GM12891 (cell line): ENCODE results near the gene MLYCD.

Source experiments
- POLR2A ChIP-seq: IDR thresholded peaks from 2 replicates; pipeline ENCODE4 v1.6.1; 2011; ENCODE audit warnings: low read depth, low read length, control low read depth
- POLR2AphosphoS5 ChIP-seq: IDR thresholded peaks from 2 replicates; pipeline ENCODE4 v1.6.1; 2011; ENCODE audit warnings: low read depth, low read length, control low read depth
- POU2F2 ChIP-seq: IDR thresholded peaks from 2 replicates; pipeline ENCODE4 v1.6.1; 2011; ENCODE audit warnings: low read depth, mild to moderate bottlenecking, control low read depth, low read length, moderate library complexity
- TAF1 ChIP-seq: IDR thresholded peaks from 2 replicates; pipeline ENCODE4 v1.6.1; 2011; ENCODE audit warnings: low read depth, low read length, control low read depth

- no peak for TF ChIP-seq POLR2A
- TF ChIP-seq POLR2AphosphoS5 = no peak
- no peak for TF ChIP-seq TAF1
- TF ChIP-seq POU2F2 = no peak
Measured at GRCh38 chr16:83932955-83933673, 34.2 kb downstream of the MLYCD start.
